HL-60 (cell line): ENCODE data around the gene CACNA1C.

ENCODE experiments used
- DNase-seq, 2 experiments: peaks; one replicate each; pipeline ENCODE4 v3.0.0-alpha.2; 2010 to 2020; ENCODE audit warnings: low read depth in 1 of 2, low spot score in 1 of 2
- H3K27ac ChIP-seq: fragments of 250-450 bp; sonication (Bioruptor Pico); replicated peaks from 2 replicates; pipeline ENCODE4 v1.5.1; 2020; ENCODE audit warnings: mild to moderate bottlenecking, moderate library complexity
- H3K27me3 ChIP-seq: fragments of 250-450 bp; sonication (Bioruptor Pico); 2 replicates; pipeline ENCODE4 v1.5.1; 2021; ENCODE audit warnings: mild to moderate bottlenecking, moderate library complexity; ENCODE audit not compliant: insufficient read depth, poor library complexity, severe bottlenecking
- H3K4me3 ChIP-seq: replicated peaks from 2 replicates; pipeline ENCODE4 v1.5.1; 2011; ENCODE audit warnings: mild to moderate bottlenecking, control low read depth, low read length; ENCODE audit not compliant: insufficient read depth
- CTCF ChIP-seq: IDR thresholded peaks from one replicate; pipeline ENCODE4 v1.5.1; 2011; ENCODE audit warnings: low read length, control low read depth, inconsistent platforms; ENCODE audit not compliant: insufficient read depth
- GABPA ChIP-seq: IDR thresholded peaks from 2 replicates; pipeline ENCODE4 v1.6.1; 2012; ENCODE audit warnings: low read depth
- POLR2AphosphoS5 ChIP-seq: IDR thresholded peaks from 2 replicates; pipeline ENCODE4 v1.6.1; 2012; ENCODE audit warnings: low read depth
- REST ChIP-seq: IDR thresholded peaks from 2 replicates; pipeline ENCODE4 v1.6.1; 2012; ENCODE audit warnings: low read depth; ENCODE audit not compliant: insufficient replicate concordance
- SPI1 ChIP-seq: IDR thresholded peaks from 2 replicates; pipeline ENCODE4 v1.6.1; 2012; ENCODE audit warnings: low read depth, mild to moderate bottlenecking, borderline replicate concordance

The CACNA1C gene

GRCh38 chr12:2677142-2677880 lies 624.5 kb downstream of the CACNA1C start:
- TF ChIP-seq CTCF (no peak), SPI1 (no peak), GABPA (no peak), REST (no peak), POLR2AphosphoS5 (no peak)
- Histone ChIP-seq H3K4me3 (no peak overlapping the region), H3K27me3 (no peaks in the 10 kb centered on the region), H3K27ac (no peak overlapping the region)
- no peak for DNase-seq

GRCh38 chr12:2678426-2678825 lies 625.6 kb downstream of the CACNA1C start:
- no peak for DNase-seq
- Histone ChIP-seq H3K4me3 (no peak overlapping the region), H3K27ac (no peak overlapping the region), H3K27me3 (no peaks in the 10 kb centered on the region)
- TF ChIP-seq POLR2AphosphoS5 (no peak), GABPA (no peak), SPI1 (no peak), CTCF (no peak), REST (no peak)

GRCh38 chr12:2679068-2679815 lies 626.5 kb downstream of the CACNA1C start:
- Histone ChIP-seq H3K27ac (no peak overlapping the region), H3K4me3 (no peak overlapping the region), H3K27me3 (no peaks in the 10 kb centered on the region)
- TF ChIP-seq GABPA (no peak), POLR2AphosphoS5 (no peak), SPI1 (no peak), REST (no peak), CTCF (no peak)
- no peak for DNase-seq
